Activated naive CD8-positive, alpha-beta T cell treated with anti-CD3 and anti-CD28 coated beads, Interleukin-2, amount 50 U/mL, for 24 hours (primary cell): ENCODE measurements around the gene UPP2.

Source experiments
- ATAC-seq: fragments of 150-1000 bp; cut with Tn5 transposase; one replicate; pipeline ENCODE4 v1.10.0; 2021
- DNase-seq: peaks from one replicate; pipeline ENCODE4 v3.0.0; 2021
- H3K27ac Mint-ChIP-seq: one replicate; pipeline ENCODE4 v1.8.0; 2021; ENCODE audit warnings: mild to moderate bottlenecking, mixed read lengths
- H3K27me3 Mint-ChIP-seq: one replicate; pipeline ENCODE4 v1.8.0; 2021; ENCODE audit warnings: mixed read lengths
- H3K36me3 Mint-ChIP-seq: one replicate; pipeline ENCODE4 v1.8.0; 2021; ENCODE audit warnings: low read depth, mixed read lengths
- H3K4me1 Mint-ChIP-seq: one replicate; pipeline ENCODE4 v1.8.0; 2021; ENCODE audit warnings: mixed read lengths
- H3K4me3 Mint-ChIP-seq: one replicate; pipeline ENCODE4 v1.8.0; 2021; ENCODE audit warnings: mild to moderate bottlenecking, moderate library complexity, mixed read lengths
- H3K9me3 Mint-ChIP-seq: one replicate; pipeline ENCODE4 v1.8.0; 2021; ENCODE audit warnings: mixed read lengths

Gene UPP2

GRCh38 chr2:158095269-158095668 is 6.4 kb upstream of the UPP2 start:
- DNase-seq (no peak), ATAC-seq (no peak)
- Mint-ChIP-seq H3K9me3 (no peaks in the 10 kb centered on the region), H3K4me3 (no peak overlapping the region), H3K36me3 (no peaks in the 10 kb centered on the region), H3K27ac (no peak overlapping the region), H3K4me1 (no peaks in the 10 kb centered on the region), H3K27me3 (no peaks in the 10 kb centered on the region)

DNA sequence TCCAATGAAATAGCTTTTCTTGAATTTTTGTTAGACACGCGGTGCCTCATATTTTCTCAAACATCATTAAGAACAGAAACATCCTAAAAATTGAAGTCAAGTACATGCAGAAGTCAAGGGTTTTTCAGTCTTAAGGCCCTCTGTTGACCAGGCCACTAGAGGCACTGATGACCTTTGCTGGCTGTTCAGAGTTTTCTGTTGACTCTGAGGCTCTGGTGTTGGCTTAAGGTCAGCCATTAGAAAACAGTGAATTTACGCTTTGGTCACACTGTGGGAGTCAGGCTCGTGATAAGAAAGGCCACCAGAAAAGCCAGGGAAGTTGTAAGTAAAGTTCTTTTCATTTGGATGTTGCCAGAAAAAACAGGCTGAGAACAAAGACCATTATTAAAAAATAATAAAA is 5.8 kb upstream of the UPP2 start:
- Mint-ChIP-seq H3K4me3 (no peak overlapping the region), H3K36me3 (no peaks in the 10 kb centered on the region), H3K9me3 (no peaks in the 10 kb centered on the region), H3K27ac (no peak overlapping the region), H3K27me3 (no peaks in the 10 kb centered on the region), H3K4me1 (no peaks in the 10 kb centered on the region)
- no peak for DNase-seq
- ATAC-seq, result no peak

- DNase-seq, result no peak
- Mint-ChIP-seq H3K4me1 (no peaks in the 10 kb centered on the region), H3K27me3 (no peaks in the 10 kb centered on the region), H3K9me3 (no peaks in the 10 kb centered on the region), H3K36me3 (no peaks in the 10 kb centered on the region), H3K27ac (no peak overlapping the region), H3K4me3 (no peak overlapping the region)
- ATAC-seq, result no peak
These were observed 4.2 kb upstream of the UPP2 start for GRCh38 chr2:158097481-158097880.

DNA sequence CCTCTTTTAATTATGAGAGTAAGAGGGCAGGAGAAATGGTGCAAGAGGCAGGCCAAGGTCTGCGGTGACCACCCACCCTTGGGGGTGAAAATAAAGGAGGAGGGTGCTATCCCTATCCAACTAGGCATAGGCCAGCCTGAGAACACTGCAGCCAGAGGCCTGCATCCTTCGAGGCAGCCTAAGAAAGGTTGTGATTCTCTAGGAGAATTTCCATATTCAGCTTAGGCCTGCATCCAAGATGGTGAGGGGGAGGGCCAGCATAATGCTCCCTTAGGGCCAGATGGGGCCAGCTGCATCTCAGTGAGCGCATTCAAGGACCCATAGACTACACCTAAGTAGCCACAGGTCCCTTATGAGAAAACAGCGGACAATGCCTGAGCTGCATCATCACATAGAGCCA is 3.5 kb upstream of the UPP2 start:
- no peaks in the 10 kb centered on the region for H3K9me3 Mint-ChIP-seq
- H3K4me1 Mint-ChIP-seq, result no peaks in the 10 kb centered on the region
- DNase-seq, result no peak
- H3K27me3 Mint-ChIP-seq, result no peaks in the 10 kb centered on the region
- H3K36me3 Mint-ChIP-seq, result no peaks in the 10 kb centered on the region
- H3K27ac Mint-ChIP-seq, result no peak overlapping the region
- no peak for ATAC-seq
- no peak overlapping the region for H3K4me3 Mint-ChIP-seq

DNA sequence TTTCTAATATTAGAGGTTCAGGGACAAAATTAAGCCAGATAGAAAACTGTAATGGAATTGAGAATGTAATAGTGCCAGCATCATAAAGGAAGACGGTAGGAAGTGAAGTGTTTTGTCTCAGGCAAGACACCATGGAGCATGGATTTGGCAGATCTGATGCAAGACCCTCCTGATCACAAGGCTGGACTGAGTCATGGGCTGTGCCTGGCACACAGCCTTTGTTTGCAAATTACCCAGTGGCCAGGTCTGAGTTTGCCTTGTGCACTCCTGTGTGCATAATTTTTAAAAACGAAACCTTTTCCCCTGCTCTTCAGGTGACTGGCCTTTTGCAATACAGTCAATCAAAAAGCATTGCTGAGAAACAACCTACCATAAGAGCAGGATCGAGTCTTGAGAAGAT is 2.0 kb upstream of the UPP2 start:
- no peaks in the 10 kb centered on the region for H3K9me3 Mint-ChIP-seq
- H3K36me3 Mint-ChIP-seq, result no peaks in the 10 kb centered on the region
- no peak overlapping the region for H3K27ac Mint-ChIP-seq
- no peak for DNase-seq
- no peak overlapping the region for H3K4me3 Mint-ChIP-seq
- no peak for ATAC-seq
- H3K27me3 Mint-ChIP-seq, result no peaks in the 10 kb centered on the region
- H3K4me1 Mint-ChIP-seq, result no peaks in the 10 kb centered on the region

- no peak overlapping the region for H3K27ac Mint-ChIP-seq
- H3K36me3 Mint-ChIP-seq, result no peaks in the 10 kb centered on the region
- DNase-seq (no peak), ATAC-seq (no peak)
- H3K4me3 Mint-ChIP-seq, result no peak overlapping the region
- H3K9me3 Mint-ChIP-seq, result no peaks in the 10 kb centered on the region
- H3K27me3 Mint-ChIP-seq, result no peaks in the 10 kb centered on the region
- no peaks in the 10 kb centered on the region for H3K4me1 Mint-ChIP-seq
These were observed 1.3 kb upstream of the UPP2 start for GRCh38 chr2:158100411-158100810.

DNA sequence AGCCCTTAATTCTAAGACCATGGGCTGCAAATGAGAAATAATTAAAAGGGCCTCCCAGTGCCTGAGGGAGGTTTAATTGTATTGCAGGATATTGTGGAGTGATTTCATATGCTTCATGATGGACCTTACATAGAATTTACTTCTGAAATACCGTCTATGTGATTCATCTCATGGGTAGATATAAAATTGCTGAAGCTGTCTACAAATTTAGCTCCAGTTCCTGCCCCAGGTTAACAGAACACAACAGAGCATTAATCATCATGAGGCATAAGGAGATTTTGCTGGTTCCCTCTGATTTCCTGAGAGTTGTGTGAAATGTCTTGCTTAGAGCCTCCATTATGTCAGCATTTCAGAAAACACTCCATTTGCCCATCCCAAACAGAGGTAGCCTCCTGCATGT is 770 bp downstream of the UPP2 start:
- Mint-ChIP-seq H3K9me3 (no peaks in the 10 kb centered on the region), H3K4me1 (no peaks in the 10 kb centered on the region), H3K27me3 (no peaks in the 10 kb centered on the region), H3K27ac (no peak overlapping the region), H3K36me3 (no peaks in the 10 kb centered on the region), H3K4me3 (no peak overlapping the region)
- ATAC-seq (no peak), DNase-seq (no peak)

DNA sequence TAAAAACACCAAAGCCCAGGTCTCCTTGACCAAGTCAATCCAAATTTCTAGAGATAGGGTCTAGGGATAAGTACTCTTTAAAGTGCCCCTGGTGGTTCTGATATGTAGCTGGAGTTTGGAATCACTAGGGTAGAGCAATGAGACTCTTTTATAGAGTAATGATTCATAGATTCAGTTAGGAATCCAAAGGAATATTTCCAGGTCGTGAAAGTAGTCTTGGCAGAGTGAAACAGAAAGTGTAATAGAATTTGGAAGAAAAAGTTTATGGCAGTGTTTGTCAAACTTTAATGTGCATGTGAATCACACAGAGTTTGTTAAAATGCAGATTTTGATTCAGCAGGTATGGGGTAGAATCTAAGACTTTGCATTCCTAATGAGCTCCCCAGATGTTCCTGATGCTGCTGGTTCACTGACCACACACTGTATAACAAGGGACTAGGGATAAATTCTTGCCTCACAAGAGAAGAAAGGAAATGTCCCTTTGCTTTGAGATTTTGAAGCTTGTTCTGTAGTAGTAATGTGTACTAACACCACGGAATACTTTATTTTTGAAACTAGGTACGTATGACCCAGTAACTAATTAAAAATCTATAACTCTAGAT is 1.8 kb downstream of the UPP2 start:
- ATAC-seq (no peak), DNase-seq (no peak)
- H3K9me3 Mint-ChIP-seq, result no peaks in the 10 kb centered on the region

DNA sequence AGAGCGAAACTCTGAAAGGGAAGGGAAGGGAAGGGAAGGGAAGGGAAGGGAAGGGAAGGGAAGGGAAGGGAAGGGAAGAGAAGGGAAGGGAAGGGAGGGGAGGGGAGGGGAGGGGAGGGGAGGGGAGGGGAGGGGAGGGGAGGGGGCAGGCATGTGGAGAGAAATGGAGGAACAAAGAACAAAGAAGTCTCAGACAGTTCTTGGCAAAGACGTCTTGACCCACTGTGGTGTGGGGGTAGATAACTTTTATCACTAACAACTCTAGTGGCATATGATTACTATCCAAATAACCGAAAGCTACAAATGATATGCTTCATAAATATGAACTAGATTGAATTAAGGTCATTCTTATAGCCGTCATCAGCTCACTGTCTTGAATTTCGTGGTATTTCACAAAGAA is 3.2 kb downstream of the UPP2 start:
- ATAC-seq (no peak), DNase-seq (no peak)
- no peak overlapping the region for H3K4me3 Mint-ChIP-seq
- no peak overlapping the region for H3K27ac Mint-ChIP-seq
- H3K4me1 Mint-ChIP-seq, result no peaks in the 10 kb centered on the region
- peaks cover 2% of the 10 kb centered on the region for H3K27me3 Mint-ChIP-seq
- H3K36me3 Mint-ChIP-seq, result no peaks in the 10 kb centered on the region
- H3K9me3 Mint-ChIP-seq, result no peaks in the 10 kb centered on the region

More for the DNA sequence above, 1.8 kb downstream of the UPP2 start:
- no peak overlapping the region for H3K27ac Mint-ChIP-seq
- H3K4me1 Mint-ChIP-seq, result no peaks in the 10 kb centered on the region
- peaks cover 1% of the 10 kb centered on the region for H3K27me3 Mint-ChIP-seq
- no peaks in the 10 kb centered on the region for H3K36me3 Mint-ChIP-seq
- H3K4me3 Mint-ChIP-seq, result no peak overlapping the region

DNA sequence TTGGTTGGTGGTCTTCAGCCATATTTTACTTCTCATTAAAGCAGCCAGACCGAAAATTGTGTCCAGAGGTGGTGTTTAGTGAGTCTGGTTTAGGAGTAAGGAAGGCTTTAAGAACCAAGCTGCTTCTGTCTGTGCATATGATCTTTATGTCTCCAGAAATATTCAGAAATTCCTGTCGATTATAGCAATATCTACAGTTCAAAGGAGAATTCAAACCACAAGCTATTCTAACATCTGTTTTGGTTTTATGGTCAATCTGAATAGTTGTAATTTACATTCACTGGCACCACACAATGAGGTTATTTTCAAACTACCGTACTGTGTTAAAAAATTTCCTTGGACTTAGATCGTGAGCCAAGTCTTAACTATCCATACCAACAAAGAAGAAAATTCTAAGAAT is 11.3 kb downstream of the UPP2 start:
- no peak for ATAC-seq
- Mint-ChIP-seq H3K9me3 (no peaks in the 10 kb centered on the region), H3K27ac (no peak overlapping the region)

DNA sequence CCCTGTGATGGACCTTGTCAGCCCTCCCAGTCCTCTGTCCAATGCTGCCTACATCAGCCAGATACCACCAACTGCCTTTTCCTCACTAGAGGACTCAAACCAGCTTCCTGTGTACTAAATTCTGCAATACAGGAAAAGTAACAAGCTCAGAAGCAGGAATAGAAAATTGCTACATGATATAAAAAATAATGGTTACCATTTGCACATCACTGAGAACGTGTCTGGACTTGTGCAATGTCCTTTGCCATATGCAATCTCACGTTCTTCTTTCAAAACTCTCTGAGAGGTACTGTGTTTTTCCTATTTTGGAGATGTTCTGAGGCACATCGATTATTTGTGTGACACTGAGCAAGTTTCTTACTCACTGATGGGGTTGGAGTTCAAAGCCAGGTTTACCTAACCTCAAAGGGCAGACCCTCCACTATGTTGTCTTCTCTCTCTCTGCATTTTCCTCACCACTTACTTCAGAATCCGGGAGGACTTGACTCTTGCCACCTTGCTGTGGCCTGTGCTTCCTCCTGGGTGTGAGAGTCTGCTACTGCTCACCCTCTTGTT is 12.1 kb downstream of the UPP2 start:
- H3K4me1 Mint-ChIP-seq, result no peaks in the 10 kb centered on the region
- no peak overlapping the region for H3K4me3 Mint-ChIP-seq
- no peaks in the 10 kb centered on the region for H3K36me3 Mint-ChIP-seq
- H3K27me3 Mint-ChIP-seq, result peaks cover 4% of the 10 kb centered on the region
- ATAC-seq, result no peak
- no peak overlapping the region for H3K27ac Mint-ChIP-seq
- DNase-seq, result no peak
- H3K9me3 Mint-ChIP-seq, result no peaks in the 10 kb centered on the region

More for the DNA sequence above, 11.3 kb downstream of the UPP2 start:
- no peak overlapping the region for H3K4me3 Mint-ChIP-seq
- DNase-seq, result no peak
- no peaks in the 10 kb centered on the region for H3K36me3 Mint-ChIP-seq
- H3K27me3 Mint-ChIP-seq, result peaks cover 6% of the 10 kb centered on the region
- H3K4me1 Mint-ChIP-seq, result no peaks in the 10 kb centered on the region

DNA sequence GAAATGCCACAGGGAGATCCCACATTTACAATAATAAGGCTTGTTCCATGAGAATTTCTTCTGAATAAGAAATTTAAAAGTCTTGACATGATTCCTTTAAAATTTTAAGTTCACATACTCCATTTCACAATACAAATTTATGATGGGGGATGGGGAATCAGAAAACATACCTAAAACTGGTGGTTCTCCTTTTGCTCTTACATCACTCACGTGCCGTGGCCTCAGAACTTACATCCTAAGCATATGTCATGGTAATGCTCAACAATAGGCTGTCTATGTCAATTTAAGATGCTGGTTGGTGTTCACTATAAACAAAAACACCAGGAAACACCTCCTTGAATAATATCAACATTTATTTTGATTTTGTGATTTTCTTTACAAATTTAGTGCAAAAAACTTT is 12.8 kb downstream of the UPP2 start:
- H3K9me3 Mint-ChIP-seq, result no peaks in the 10 kb centered on the region
- no peak for DNase-seq

GRCh38 chr2:158115202-158115767 is 13.6 kb downstream of the UPP2 start:
- H3K4me3 Mint-ChIP-seq, result no peak overlapping the region
- H3K4me1 Mint-ChIP-seq, result no peaks in the 10 kb centered on the region
- ATAC-seq (no peak), DNase-seq (no peak)
- H3K27ac Mint-ChIP-seq, result no peak overlapping the region
- peaks cover 4% of the 10 kb centered on the region for H3K27me3 Mint-ChIP-seq
- H3K9me3 Mint-ChIP-seq, result no peaks in the 10 kb centered on the region
- H3K36me3 Mint-ChIP-seq, result no peaks in the 10 kb centered on the region

More for the DNA sequence above, 12.8 kb downstream of the UPP2 start:
- no peak overlapping the region for H3K4me3 Mint-ChIP-seq
- H3K27me3 Mint-ChIP-seq, result peaks cover 4% of the 10 kb centered on the region
- no peak overlapping the region for H3K27ac Mint-ChIP-seq
- H3K36me3 Mint-ChIP-seq, result no peaks in the 10 kb centered on the region
- ATAC-seq, result no peak
- no peaks in the 10 kb centered on the region for H3K4me1 Mint-ChIP-seq

DNA sequence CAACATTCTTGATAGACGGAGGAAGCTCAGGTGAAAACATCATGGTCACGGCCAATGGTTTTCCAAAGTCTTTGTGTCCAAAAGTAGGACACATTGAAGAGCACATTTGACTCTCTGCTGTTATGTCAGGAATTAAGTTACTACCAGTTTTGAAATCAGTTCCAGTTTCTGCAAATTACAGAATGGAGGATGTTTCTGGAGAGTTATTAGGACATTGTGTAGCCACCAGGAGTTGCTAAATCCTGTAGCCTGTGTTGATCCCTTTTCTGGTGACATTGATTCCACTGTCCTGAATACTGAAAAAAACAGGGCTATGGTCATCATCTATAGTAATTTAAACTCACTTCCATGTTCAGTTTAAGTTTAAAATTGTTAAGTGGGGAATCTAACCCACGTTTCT is 15.3 kb downstream of the UPP2 start:
- no peak overlapping the region for H3K27ac Mint-ChIP-seq
- H3K4me1 Mint-ChIP-seq, result no peaks in the 10 kb centered on the region
- no peaks in the 10 kb centered on the region for H3K36me3 Mint-ChIP-seq
- H3K27me3 Mint-ChIP-seq, result peaks cover 4% of the 10 kb centered on the region
- no peak overlapping the region for H3K4me3 Mint-ChIP-seq
- DNase-seq (no peak), ATAC-seq (no peak)
- H3K9me3 Mint-ChIP-seq, result no peaks in the 10 kb centered on the region

DNA sequence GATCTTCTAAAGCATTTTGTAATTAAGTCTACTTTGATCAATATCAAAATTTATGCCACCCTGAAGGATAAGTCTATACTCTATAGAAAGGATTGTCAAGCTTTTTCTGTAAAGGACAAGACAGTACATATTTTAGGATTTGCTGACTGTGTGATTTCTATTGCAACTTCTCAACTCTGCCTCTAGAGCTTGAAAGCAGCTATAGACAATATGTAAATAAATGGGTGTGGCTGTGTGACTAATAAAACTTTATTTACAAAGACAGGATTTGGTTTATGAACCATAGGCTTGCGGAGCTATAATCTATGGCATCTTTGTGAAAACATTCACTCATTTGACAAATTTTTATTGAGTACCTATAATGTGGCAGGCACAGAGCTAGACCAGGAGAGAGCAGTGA is 18.4 kb downstream of the UPP2 start:
- no peaks in the 10 kb centered on the region for H3K4me1 Mint-ChIP-seq

More for the DNA sequence above, 18.4 kb downstream of the UPP2 start:
- no peaks in the 10 kb centered on the region for H3K36me3 Mint-ChIP-seq
- DNase-seq, result no peak
- no peaks in the 10 kb centered on the region for H3K9me3 Mint-ChIP-seq
- H3K27me3 Mint-ChIP-seq, result peaks cover 5% of the 10 kb centered on the region
- H3K4me3 Mint-ChIP-seq, result no peak overlapping the region
- no peak overlapping the region for H3K27ac Mint-ChIP-seq
- ATAC-seq, result no peak
